SK-N-SH (cell line): ENCODE data around the gene ATCAY. TPM values are rescaled to one million over a fixed set of nuclear protein-coding genes. Genes with fewer than 3 reads are reported as not detected.

Experiments used
- CTCF ChIA-PET: fragments of 300-600, 350-600 bp; formaldehyde crosslinking; extraction: SDS; loops from one replicate; lab custom pipeline; 2021; lab: Yijun Ruan, JAX
- POLR2A ChIA-PET: fragments of 350-600 bp; sonication (Branson Sonifier 250); formaldehyde crosslinking; extraction: SDS; loops from one replicate; lab custom pipeline; 2020; ENCODE audit warnings: antibody characterized with exemption, inconsistent platforms; lab: Yijun Ruan, JAX
- DNase-seq: peaks from one replicate; pipeline ENCODE4 v3.0.0; 2012
- H2AFZ ChIP-seq: fragments of 200-600 bp; sonication (generic); 2 replicates; pipeline ENCODE4 v1.8.1; 2016; ENCODE audit warnings: antibody characterized with exemption, mild to moderate bottlenecking, low read depth
- H3F3A ChIP-seq: fragments of 200-600 bp; sonication (generic); replicated peaks from 2 replicates; pipeline ENCODE3; 2016; ENCODE audit warnings: antibody characterized with exemption, mild to moderate bottlenecking; ENCODE audit not compliant: insufficient read depth
- H3K27ac ChIP-seq, 2 experiments: fragments of 200-500 bp in 1 of 2; fragments of 200-600 bp in 1 of 2; sonication (Bioruptor generic) in 1 of 2; sonication (generic), shearing (Covaris generic) in 1 of 2; 2 replicates each; pipeline versions ENCODE4 v1.5.1 to v1.6.1; 2014 to 2016; ENCODE audit warnings: low read depth in 2 of 2, inconsistent platforms in 1 of 2, low read length in 1 of 2, mild to moderate bottlenecking in 1 of 2, mixed read lengths in 1 of 2
- H3K27me3 ChIP-seq: fragments of 200-600 bp; sonication (generic), shearing (Covaris generic); 2 replicates; pipeline ENCODE4 v1.6.1; 2016; ENCODE audit warnings: mixed run types; ENCODE audit not compliant: insufficient read depth
- H3K36me3 ChIP-seq, 2 experiments: fragments of 200-500 bp in 1 of 2; fragments of 200-600 bp in 1 of 2; sonication (Bioruptor generic) in 1 of 2; sonication (generic) in 1 of 2; replicated peaks in 1 of 2; 2 replicates each; pipeline versions ENCODE3 to v1.5.1; 2014 to 2016; ENCODE audit warnings: low read length in 1 of 2, mild to moderate bottlenecking in 1 of 2; ENCODE audit not compliant: insufficient read depth in 2 of 2, control insufficient read depth in 1 of 2
- H3K4me1 ChIP-seq, 2 experiments: fragments of 200-500 bp in 1 of 2; fragments of 200-600 bp in 1 of 2; sonication (Bioruptor generic) in 1 of 2; sonication (generic), shearing (Covaris generic) in 1 of 2; 2 replicates each; pipeline versions ENCODE4 v1.5.1 to v1.6.1; 2014 to 2016; ENCODE audit warnings: low read depth in 1 of 2, low read length in 1 of 2, mixed run types in 1 of 2; ENCODE audit not compliant: insufficient read depth in 2 of 2, control insufficient read depth in 1 of 2
- H3K4me2 ChIP-seq: fragments of 200-600 bp; sonication (generic), shearing (Covaris generic); 2 replicates; pipeline ENCODE4 v1.6.1; 2017; ENCODE audit warnings: mixed run types
- H3K4me3 ChIP-seq, 2 experiments: fragments of 200-500 bp in 1 of 2; fragments of 200-600 bp in 1 of 2; sonication (Bioruptor generic) in 1 of 2; sonication (generic), shearing (Covaris generic) in 1 of 2; 2 replicates each; pipeline versions ENCODE4 v1.5.1 to v1.8.1; 2014 to 2016; ENCODE audit warnings: low read depth in 2 of 2, inconsistent platforms in 1 of 2, low read length in 1 of 2, mild to moderate bottlenecking in 1 of 2, mixed read lengths in 1 of 2, moderate library complexity in 1 of 2
- H3K79me2 ChIP-seq: fragments of 200-600 bp; sonication (generic); 2 replicates; pipeline ENCODE4 v1.8.1; 2017; ENCODE audit warnings: mild to moderate bottlenecking; ENCODE audit not compliant: insufficient read depth
- H3K9ac ChIP-seq: fragments of 200-600 bp; sonication (generic); 2 replicates; pipeline ENCODE4 v1.6.1; 2017; ENCODE audit warnings: mixed run types
- H3K9me2 ChIP-seq: fragments of 200-600 bp; sonication (generic); 2 replicates; pipeline ENCODE4 v1.6.1; 2017; ENCODE audit warnings: mixed run types
- H3K9me3 ChIP-seq: fragments of 200-600 bp; sonication (generic); 2 replicates; pipeline ENCODE4 v1.6.1; 2017; ENCODE audit warnings: mixed run types, mild to moderate bottlenecking, moderate library complexity
- H4K20me1 ChIP-seq: fragments of 200-600 bp; sonication (generic); 2 replicates; pipeline ENCODE4 v1.6.1; 2017; ENCODE audit warnings: mild to moderate bottlenecking, mixed run types; ENCODE audit not compliant: insufficient read depth
- CHD2 ChIP-seq: fragments of 150-350 bp; IDR thresholded peaks from 2 replicates; pipeline ENCODE4 v1.6.1; 2018; ENCODE audit warnings: low read length; ENCODE audit not compliant: partially characterized antibody
- EP300 ChIP-seq, 2 experiments: IDR thresholded peaks; 2 replicates each; pipeline versions ENCODE4 v1.4.0 to v1.6.1; 2012; ENCODE audit warnings: borderline replicate concordance in 1 of 2, low read depth in 1 of 2, low read length in 1 of 2
- FOXJ3 ChIP-seq: sonication (generic); formaldehyde crosslinking; IDR thresholded peaks from 2 replicates; pipeline ENCODE4 v1.5.1; 2020; ENCODE audit warnings: mild to moderate bottlenecking, missing genetic modification reagents
- GATA2 ChIP-seq: sonication (generic); formaldehyde crosslinking; IDR thresholded peaks from 2 replicates; pipeline ENCODE4 v1.5.0; 2020; ENCODE audit warnings: mild to moderate bottlenecking, missing genetic modification reagents
- JUND ChIP-seq: IDR thresholded peaks from 2 replicates; pipeline ENCODE4 v1.4.0; 2012
- MEF2A ChIP-seq: IDR thresholded peaks from 2 replicates; pipeline ENCODE4 v1.4.0; 2012; ENCODE audit warnings: low read depth, borderline replicate concordance
- MXI1 ChIP-seq: IDR thresholded peaks from 2 replicates; pipeline ENCODE4 v1.6.1; 2012; ENCODE audit warnings: mild to moderate bottlenecking, low read depth, low read length, improper control_type of control experiment
- NFIC ChIP-seq: IDR thresholded peaks from 2 replicates; pipeline ENCODE4 v1.4.0; 2012; ENCODE audit warnings: borderline replicate concordance
- NRF1 ChIP-seq: IDR thresholded peaks from 2 replicates; pipeline ENCODE4 v1.6.1; 2012; ENCODE audit warnings: low read depth, mild to moderate bottlenecking, low read length
- RAD21 ChIP-seq: IDR thresholded peaks from 2 replicates; pipeline ENCODE4 v1.6.1; 2012; ENCODE audit warnings: mild to moderate bottlenecking, low read length
- RCOR1 ChIP-seq: fragments of 150-350 bp; IDR thresholded peaks from 2 replicates; pipeline ENCODE4 v1.6.1; 2017; ENCODE audit warnings: antibody characterized with exemption, low read length
- RFX5 ChIP-seq: IDR thresholded peaks from 2 replicates; pipeline ENCODE4 v1.6.1; 2012; ENCODE audit warnings: mild to moderate bottlenecking, improper control_type of control experiment, low read length
- SMC3 ChIP-seq: IDR thresholded peaks from 2 replicates; pipeline ENCODE4 v1.6.1; 2012; ENCODE audit warnings: low read depth, low read length, improper control_type of control experiment
- TAF1 ChIP-seq: IDR thresholded peaks from 2 replicates; pipeline ENCODE4 v1.6.1; 2012; ENCODE audit warnings: low read depth, mild to moderate bottlenecking, low read length, moderate library complexity, borderline replicate concordance
- TCF12 ChIP-seq: IDR thresholded peaks from 2 replicates; pipeline ENCODE4 v1.4.0; 2012
- YY1 ChIP-seq: IDR thresholded peaks from 2 replicates; pipeline ENCODE4 v1.4.0; 2012; ENCODE audit warnings: low read depth, mild to moderate bottlenecking
- WGBS: methylation state at CpG from one replicate; pipeline ENCODE4 v1.1.6; 2017; ENCODE audit warnings: low lambda C conversion rate; 5-methylcytosine and 5-hydroxymethylcytosine counted together
- polyA plus RNA-seq, 3 experiments: library from polyadenylated mRNA; depleted of rRNA; stranded (reverse); fragments of >200 nt; gene quantifications; 2 replicates each; pipeline ENCODE4 v1.2.3, GENCODE V29; 2012
- TF ChIP-seq, protein P1 (sequence below): IDR thresholded peaks from 2 replicates; pipeline ENCODE4 v1.6.1; 2012; ENCODE audit warnings: mild to moderate bottlenecking, low read depth, low read length, moderate library complexity
- TF ChIP-seq, protein P2 (sequence below): IDR thresholded peaks from 2 replicates; pipeline ENCODE4 v1.4.0; 2012; ENCODE audit warnings: low read depth, borderline replicate concordance
- TF ChIP-seq, protein P3 (sequence below): IDR thresholded peaks from 2 replicates; pipeline ENCODE4 v1.4.0; 2012; ENCODE audit warnings: low read depth

The ATCAY gene
- polyA plus RNA-seq, 1 of the 3 experiments (the other 2 are of a cell fraction) = 0.84 TPM

- H3F3A ChIP-seq = no peaks in the 10 kb centered on the region
- H2AFZ ChIP-seq = no peak overlapping the region
- H3K4me1 ChIP-seq = no peaks in the 10 kb centered on the region
- no peak overlapping the region for H3K27ac ChIP-seq
- peaks cover 15% of the 10 kb centered on the region for H3K27me3 ChIP-seq
- no peak for DNase-seq
- no peaks in the 10 kb centered on the region for H3K9me2 ChIP-seq
- CTCF ChIA-PET = interaction anchor here (1.8 kb wide), 1 partner anchor 21 kb away, joined by 6 read pairs; no protein-coding TSS in a partner anchor
- H3K4me3 ChIP-seq = no peak overlapping the region
- no peaks in the 10 kb centered on the region for H3K9me3 ChIP-seq
- TF ChIP-seq, protein P1, sequence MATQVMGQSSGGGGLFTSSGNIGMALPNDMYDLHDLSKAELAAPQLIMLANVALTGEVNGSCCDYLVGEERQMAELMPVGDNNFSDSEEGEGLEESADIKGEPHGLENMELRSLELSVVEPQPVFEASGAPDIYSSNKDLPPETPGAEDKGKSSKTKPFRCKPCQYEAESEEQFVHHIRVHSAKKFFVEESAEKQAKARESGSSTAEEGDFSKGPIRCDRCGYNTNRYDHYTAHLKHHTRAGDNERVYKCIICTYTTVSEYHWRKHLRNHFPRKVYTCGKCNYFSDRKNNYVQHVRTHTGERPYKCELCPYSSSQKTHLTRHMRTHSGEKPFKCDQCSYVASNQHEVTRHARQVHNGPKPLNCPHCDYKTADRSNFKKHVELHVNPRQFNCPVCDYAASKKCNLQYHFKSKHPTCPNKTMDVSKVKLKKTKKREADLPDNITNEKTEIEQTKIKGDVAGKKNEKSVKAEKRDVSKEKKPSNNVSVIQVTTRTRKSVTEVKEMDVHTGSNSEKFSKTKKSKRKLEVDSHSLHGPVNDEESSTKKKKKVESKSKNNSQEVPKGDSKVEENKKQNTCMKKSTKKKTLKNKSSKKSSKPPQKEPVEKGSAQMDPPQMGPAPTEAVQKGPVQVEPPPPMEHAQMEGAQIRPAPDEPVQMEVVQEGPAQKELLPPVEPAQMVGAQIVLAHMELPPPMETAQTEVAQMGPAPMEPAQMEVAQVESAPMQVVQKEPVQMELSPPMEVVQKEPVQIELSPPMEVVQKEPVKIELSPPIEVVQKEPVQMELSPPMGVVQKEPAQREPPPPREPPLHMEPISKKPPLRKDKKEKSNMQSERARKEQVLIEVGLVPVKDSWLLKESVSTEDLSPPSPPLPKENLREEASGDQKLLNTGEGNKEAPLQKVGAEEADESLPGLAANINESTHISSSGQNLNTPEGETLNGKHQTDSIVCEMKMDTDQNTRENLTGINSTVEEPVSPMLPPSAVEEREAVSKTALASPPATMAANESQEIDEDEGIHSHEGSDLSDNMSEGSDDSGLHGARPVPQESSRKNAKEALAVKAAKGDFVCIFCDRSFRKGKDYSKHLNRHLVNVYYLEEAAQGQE = no peak
- no peak for TF ChIP-seq NRF1
- no peak for TF ChIP-seq YY1
- TF ChIP-seq MEF2A = no peak
- no peak for TF ChIP-seq EP300 (IDR thresholded peaks at IDR 0.05; ENCODE audit: borderline replicate concordance in 1 of 2, low read depth in 1 of 2, low read length in 1 of 2)
- no peak for TF ChIP-seq CHD2
- TF ChIP-seq, protein P2, sequence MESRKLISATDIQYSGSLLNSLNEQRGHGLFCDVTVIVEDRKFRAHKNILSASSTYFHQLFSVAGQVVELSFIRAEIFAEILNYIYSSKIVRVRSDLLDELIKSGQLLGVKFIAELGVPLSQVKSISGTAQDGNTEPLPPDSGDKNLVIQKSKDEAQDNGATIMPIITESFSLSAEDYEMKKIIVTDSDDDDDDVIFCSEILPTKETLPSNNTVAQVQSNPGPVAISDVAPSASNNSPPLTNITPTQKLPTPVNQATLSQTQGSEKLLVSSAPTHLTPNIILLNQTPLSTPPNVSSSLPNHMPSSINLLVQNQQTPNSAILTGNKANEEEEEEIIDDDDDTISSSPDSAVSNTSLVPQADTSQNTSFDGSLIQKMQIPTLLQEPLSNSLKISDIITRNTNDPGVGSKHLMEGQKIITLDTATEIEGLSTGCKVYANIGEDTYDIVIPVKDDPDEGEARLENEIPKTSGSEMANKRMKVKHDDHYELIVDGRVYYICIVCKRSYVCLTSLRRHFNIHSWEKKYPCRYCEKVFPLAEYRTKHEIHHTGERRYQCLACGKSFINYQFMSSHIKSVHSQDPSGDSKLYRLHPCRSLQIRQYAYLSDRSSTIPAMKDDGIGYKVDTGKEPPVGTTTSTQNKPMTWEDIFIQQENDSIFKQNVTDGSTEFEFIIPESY = no peak
- no peak for TF ChIP-seq JUND
- no peak for TF ChIP-seq RCOR1
- TF ChIP-seq NFIC = no peak
- TF ChIP-seq GATA2 (CRISPR knock-in tag) = no peak
- TF ChIP-seq FOXJ3 (CRISPR knock-in tag) = no peak
- TF ChIP-seq MXI1 = no peak
- TF ChIP-seq, protein P3, sequence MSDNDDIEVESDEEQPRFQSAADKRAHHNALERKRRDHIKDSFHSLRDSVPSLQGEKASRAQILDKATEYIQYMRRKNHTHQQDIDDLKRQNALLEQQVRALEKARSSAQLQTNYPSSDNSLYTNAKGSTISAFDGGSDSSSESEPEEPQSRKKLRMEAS = no peak
- no peak for TF ChIP-seq RFX5
- TF ChIP-seq TAF1 = no peak
- TF ChIP-seq SMC3 = no peak
- no peak for TF ChIP-seq RAD21
- TF ChIP-seq TCF12 = no peak
- H3K79me2 ChIP-seq = no peaks in the 10 kb centered on the region
- 75% methylated on average over 7 of the region's 11 CpGs for WGBS
- no peaks in the 10 kb centered on the region for H4K20me1 ChIP-seq
- H3K4me2 ChIP-seq = no peak overlapping the region
- no peak overlapping the region for H3K9ac ChIP-seq
- POLR2A ChIA-PET = no interaction called here
- no peaks in the 10 kb centered on the region for H3K36me3 ChIP-seq
Observed at GRCh38 chr19:3842948-3843347, 37.5 kb upstream of the ATCAY start.
